Fibroblast of skin of right biceps (primary cell): ENCODE results near the gene APCDD1L.

Experiments
- DNase-seq: peaks from one replicate; pipeline ENCODE4 v3.0.0-alpha.2; 2013

APCDD1L gene

GRCh38 chr20:58544891-58545290, 29.7 kb upstream of the APCDD1L start:
- no peak for DNase-seq

- DNase-seq: no peak
Measured at GRCh38 chr20:58544286-58544685, 29.1 kb upstream of the APCDD1L start.

GRCh38 chr20:58543274-58543673, 28.1 kb upstream of the APCDD1L start:
- no peak for DNase-seq

GRCh38 chr20:58542411-58543095, 27.4 kb upstream of the APCDD1L start:
- DNase-seq: peak; percentile 64

- peak; percentile 84 for DNase-seq
Measured at GRCh38 chr20:58542034-58542410, 26.8 kb upstream of the APCDD1L start.

- peak; percentile 57 for DNase-seq
Measured at GRCh38 chr20:58538752-58539151, 23.6 kb upstream of the APCDD1L start.

- DNase-seq: no peak
Measured at GRCh38 chr20:58537831-58538230, 22.6 kb upstream of the APCDD1L start.

GRCh38 chr20:58536289-58536688, 21.1 kb upstream of the APCDD1L start:
- DNase-seq: no peak

- no peak for DNase-seq
Measured at GRCh38 chr20:58531657-58532056, 16.5 kb upstream of the APCDD1L start.

GRCh38 chr20:58531063-58531462, 15.9 kb upstream of the APCDD1L start:
- DNase-seq: no peak

- no peak for DNase-seq
Measured at GRCh38 chr20:58528412-58528811, 13.2 kb upstream of the APCDD1L start.

- no peak for DNase-seq
Measured at GRCh38 chr20:58526411-58526810, 11.2 kb upstream of the APCDD1L start.

GRCh38 chr20:58524814-58525213, 9.6 kb upstream of the APCDD1L start:
- peak; percentile 89 for DNase-seq

GRCh38 chr20:58523971-58524315, 8.7 kb upstream of the APCDD1L start:
- peak; percentile 81 for DNase-seq

- peak; percentile 29 for DNase-seq
Measured at GRCh38 chr20:58523072-58523970, 8.1 kb upstream of the APCDD1L start.

- DNase-seq: no peak
Measured at GRCh38 chr20:58522666-58523065, 7.5 kb upstream of the APCDD1L start.

- DNase-seq: no peak
Measured at GRCh38 chr20:58521763-58522162, 6.6 kb upstream of the APCDD1L start.

GRCh38 chr20:58519940-58520712, 4.9 kb upstream of the APCDD1L start:
- no peak for DNase-seq

- no peak for DNase-seq
Measured at GRCh38 chr20:58518896-58519593, 3.8 kb upstream of the APCDD1L start.

- DNase-seq: no peak
Measured at GRCh38 chr20:58518387-58518786, 3.2 kb upstream of the APCDD1L start.

- peak; percentile 36 for DNase-seq
Measured at GRCh38 chr20:58514321-58515232, 622 bp downstream of the APCDD1L start.
